GM12874 (cell line): ENCODE measurements around the gene KIAA0513.

Experiments
- TF ChIP-seq, protein P1 (sequence below): IDR thresholded peaks from 2 replicates; pipeline ENCODE4 v1.5.1; 2011; ENCODE audit warnings: low read depth, mild to moderate bottlenecking, control low read depth, low read length, moderate library complexity; ENCODE audit not compliant: insufficient read depth

KIAA0513 gene

DNA sequence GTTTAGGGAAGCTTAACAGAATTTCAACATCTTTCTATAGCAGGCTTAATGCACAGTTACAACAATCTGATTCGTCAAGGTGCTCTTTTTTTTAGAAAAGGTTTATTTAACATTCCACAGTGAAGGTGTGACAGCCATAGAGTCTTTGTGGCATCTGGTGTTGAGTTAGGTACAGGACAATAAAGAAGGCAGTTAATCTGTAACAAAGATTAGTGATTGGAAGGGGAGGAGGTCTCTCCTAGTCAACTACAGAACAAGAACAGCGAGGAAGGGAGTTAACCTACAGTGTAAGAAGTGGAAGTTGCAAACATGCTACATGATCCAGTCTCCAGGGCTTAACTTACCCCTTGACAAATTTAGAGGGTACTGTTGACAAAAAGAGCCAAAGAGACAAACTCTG lies 13.3 kb upstream of the KIAA0513 start:
- TF ChIP-seq, protein P1, sequence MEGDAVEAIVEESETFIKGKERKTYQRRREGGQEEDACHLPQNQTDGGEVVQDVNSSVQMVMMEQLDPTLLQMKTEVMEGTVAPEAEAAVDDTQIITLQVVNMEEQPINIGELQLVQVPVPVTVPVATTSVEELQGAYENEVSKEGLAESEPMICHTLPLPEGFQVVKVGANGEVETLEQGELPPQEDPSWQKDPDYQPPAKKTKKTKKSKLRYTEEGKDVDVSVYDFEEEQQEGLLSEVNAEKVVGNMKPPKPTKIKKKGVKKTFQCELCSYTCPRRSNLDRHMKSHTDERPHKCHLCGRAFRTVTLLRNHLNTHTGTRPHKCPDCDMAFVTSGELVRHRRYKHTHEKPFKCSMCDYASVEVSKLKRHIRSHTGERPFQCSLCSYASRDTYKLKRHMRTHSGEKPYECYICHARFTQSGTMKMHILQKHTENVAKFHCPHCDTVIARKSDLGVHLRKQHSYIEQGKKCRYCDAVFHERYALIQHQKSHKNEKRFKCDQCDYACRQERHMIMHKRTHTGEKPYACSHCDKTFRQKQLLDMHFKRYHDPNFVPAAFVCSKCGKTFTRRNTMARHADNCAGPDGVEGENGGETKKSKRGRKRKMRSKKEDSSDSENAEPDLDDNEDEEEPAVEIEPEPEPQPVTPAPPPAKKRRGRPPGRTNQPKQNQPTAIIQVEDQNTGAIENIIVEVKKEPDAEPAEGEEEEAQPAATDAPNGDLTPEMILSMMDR: no peak

DNA sequence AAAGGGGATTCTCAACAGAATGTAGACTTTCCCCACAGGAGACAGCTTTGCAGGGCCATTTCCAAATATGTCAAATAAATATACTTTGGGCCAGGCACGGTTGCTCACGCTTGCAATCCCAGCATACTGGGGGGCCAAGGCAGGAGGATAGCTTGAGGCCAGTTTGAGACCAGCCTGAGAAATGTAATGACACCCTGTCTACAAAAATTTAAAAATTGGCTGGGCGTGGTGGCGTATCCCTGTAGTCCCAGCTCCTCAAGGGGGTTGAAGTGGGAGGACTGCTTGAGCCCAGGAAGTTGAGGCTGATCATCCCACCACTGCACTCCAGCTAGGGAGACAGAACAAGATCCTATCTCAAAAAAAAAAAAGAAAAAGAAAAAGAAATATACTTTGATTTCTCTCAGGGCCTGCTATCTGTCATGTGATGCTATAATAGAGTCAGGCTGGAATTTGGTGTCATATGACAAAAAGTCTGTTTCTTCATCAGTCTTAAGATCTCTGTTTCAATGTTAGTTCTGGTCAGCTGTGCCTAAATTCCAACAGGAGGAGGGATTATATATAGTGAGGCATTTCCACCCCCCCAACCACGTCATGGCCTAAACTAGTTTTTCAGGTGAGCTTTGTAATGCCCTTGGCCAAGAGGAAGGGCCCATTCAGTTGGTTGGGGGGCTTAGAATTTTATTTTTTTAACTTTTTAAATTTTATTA lies 12.0 kb upstream of the KIAA0513 start:
- TF ChIP-seq, protein P1: no peak

DNA sequence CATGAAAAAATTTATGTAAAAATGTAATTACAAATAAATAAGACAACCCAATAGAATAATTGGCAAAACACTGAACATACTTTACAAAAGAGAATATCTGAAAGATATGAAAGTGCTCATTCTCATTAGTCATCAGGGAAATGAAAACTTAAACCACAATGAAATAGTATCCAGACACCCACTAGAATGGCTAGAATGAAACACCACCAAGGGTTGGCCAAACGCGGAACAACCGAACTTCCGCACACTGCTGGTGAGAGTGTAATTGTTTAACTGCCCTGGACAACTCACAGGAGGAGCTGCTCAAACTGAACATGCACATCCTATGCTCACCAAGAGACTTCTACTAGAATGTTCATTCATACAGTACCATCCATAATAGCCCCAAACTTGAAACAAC lies 10.4 kb upstream of the KIAA0513 start:
- TF ChIP-seq, protein P1: no peak

DNA sequence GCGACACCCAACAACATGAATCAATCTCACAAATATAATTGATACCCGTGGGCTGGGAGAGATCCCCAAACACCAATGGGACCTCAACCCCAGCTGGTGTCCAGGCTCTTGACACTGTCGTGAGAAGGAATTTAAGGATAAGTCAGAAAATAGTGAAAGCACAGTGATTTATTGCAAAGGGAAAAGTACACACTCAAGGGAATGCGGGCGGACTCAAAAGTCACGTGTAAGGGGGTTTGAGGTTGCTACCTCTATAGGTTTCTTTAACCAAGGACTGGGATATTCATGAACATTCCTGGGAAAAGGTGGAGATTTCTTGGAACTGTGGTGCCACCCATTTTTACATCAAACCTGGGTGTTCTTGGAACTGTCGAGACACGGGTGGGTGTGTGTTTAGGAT lies 10.0 kb upstream of the KIAA0513 start:
- TF ChIP-seq, protein P1: no peak

DNA sequence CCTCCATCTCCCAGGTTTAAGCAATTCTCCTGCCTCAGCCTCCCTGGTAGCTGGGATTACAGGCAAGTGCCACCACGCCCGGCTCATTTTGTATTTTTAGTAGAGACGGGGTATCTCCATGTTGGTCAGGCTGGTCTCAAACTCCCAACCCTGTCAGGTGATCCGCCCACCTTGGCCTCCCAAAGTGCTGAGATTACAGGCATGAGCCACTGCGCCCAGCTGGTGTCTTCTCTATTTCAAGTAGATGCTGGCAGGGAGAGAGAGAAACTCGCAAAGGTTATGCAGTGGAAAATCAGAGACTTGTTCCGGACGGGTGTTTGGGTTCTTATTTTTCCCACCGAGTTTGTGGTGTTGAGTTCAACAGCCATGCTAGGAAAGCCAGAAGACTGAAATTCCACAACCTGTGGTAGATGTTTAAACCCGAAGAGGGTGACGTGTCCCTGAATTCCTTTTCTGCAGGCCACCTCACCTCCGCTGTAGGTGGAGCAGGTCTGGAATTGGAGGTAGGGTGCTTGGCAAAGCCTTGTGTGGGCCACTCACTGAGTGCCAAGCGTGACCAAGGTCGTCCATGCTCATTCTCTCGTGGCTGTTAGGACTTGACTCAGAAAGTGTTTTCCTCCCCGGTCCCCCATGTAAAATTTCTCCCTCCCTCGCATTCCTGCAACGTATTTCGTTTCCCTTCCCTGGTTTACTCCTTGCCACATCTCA lies 8.9 kb upstream of the KIAA0513 start:
- TF ChIP-seq, protein P1: no peak

DNA sequence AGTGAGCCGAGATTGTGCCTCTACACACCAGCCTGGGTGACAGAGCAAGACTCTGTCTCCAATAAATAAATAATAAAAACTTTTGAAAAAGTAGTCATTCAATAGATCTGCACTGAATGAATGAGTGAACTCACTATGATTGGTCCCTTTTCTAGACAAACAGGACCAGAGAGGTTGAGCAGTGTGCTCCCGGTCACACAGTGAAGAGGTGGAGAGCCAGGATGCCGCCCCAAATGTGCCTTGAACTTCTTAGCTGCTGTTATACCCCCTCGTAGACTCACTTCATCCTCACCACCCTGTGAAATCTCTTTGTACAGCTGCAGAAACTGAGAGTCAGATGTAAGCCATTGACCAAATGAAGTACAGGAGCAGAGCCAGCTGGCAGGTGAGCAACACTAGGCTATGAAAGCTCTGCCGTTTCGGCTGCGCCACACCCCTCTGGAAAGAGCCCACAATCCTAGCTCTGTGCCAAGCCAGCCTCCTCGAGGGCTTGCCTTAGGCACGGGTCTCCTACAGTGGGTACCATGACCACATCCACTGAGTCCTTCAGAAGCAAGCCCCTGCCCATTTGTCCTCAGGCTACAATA lies 7.8 kb upstream of the KIAA0513 start:
- TF ChIP-seq, protein P1: no peak

DNA sequence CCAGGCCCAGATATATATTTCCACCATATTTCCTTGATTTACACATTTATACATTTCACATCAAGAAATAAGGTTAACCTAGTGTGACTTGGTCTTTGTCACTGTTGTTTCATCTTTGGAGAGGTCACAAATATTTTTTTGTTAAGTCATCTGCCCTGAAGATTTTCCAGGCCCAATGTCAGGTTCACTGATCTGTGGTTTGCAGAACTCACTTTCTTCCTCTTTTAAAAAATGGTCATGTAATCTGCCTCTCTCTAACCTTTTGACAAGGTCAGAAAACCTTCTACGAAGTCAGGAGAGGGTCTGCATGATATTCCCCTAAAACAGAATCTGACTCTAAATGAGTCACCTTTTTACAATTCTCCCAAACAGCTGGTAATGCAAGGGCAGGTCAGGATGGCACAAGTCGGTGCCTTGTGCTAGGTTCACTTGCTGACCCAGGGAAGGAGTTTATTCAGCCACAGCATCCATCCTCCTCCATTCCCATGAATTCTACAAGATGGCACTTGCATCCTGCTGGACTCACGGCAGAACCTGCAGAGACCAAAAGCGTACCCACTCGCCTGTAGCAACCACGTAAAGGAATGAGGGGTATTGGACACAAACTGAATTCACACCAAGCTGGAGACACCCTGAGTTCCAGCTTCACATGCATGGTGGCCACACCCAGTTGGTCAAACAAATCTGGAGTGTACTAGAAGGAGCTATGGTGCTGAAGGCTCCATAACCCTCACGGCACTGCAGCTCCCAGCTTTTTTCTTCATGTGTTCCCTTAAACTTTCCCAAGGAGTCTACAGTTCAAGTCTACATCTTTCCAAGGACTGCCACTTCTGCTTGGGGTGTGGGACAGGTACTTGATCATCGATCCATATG lies 1.6 kb upstream of the KIAA0513 start:
- TF ChIP-seq, protein P1: no peak
